Lung (tissue), 16 donors: ENCODE data around the gene MRTFA. TPM values are rescaled to one million over a fixed set of nuclear protein-coding genes. Genes with fewer than 3 reads are reported as not detected.

ENCODE experiments used
- ATAC-seq: fragments of 200-7000 bp; cut with Tn5 transposase; one replicate; pipeline ENCODE4 v1.9.1; 2020; ENCODE audit warnings: moderate number of reproducible peaks; ENCODE audit not compliant: insufficient read depth, low FRiP score
- DNase-seq, 3 donors: peaks; one replicate each; pipeline ENCODE4 v3.0.0-alpha.2; 2013 to 2017
- H3K27ac ChIP-seq, 2 donors: one replicate each; pipeline ENCODE4 v1.5.1; 2013; ENCODE audit warnings: mild to moderate bottlenecking in 2 of 2, moderate library complexity in 2 of 2, control low read depth in 1 of 2, inconsistent platforms in 1 of 2, low read depth in 1 of 2, low read length in 1 of 2
- H3K27me3 ChIP-seq, 3 donors: one replicate each; pipeline ENCODE4 v1.5.1; 2013; ENCODE audit warnings: low read length in 2 of 3; ENCODE audit not compliant: control insufficient read depth in 3 of 3, insufficient read depth in 3 of 3
- H3K36me3 ChIP-seq, 4 donors: one replicate each; pipeline ENCODE4 v1.5.1; 2013; ENCODE audit warnings: low read length in 4 of 4, mild to moderate bottlenecking in 1 of 4, moderate library complexity in 1 of 4; ENCODE audit not compliant: control insufficient read depth in 4 of 4, insufficient read depth in 4 of 4
- H3K4me1 ChIP-seq, 5 donors: one replicate each; pipeline ENCODE4 v1.5.1; 2013; ENCODE audit warnings: low read length in 5 of 5, mild to moderate bottlenecking in 2 of 5, moderate library complexity in 1 of 5; ENCODE audit not compliant: control insufficient read depth in 5 of 5, insufficient read depth in 5 of 5
- H3K4me3 ChIP-seq: one replicate; pipeline ENCODE4 v1.5.1; 2013; ENCODE audit warnings: mild to moderate bottlenecking, control low read depth, moderate library complexity
- H3K9ac ChIP-seq, 2 donors: one replicate each; pipeline ENCODE4 v1.5.1; 2013; ENCODE audit warnings: low read length in 2 of 2, control low read depth in 1 of 2; ENCODE audit not compliant: insufficient read depth in 1 of 2
- H3K9me3 ChIP-seq, 4 donors: one replicate each; pipeline ENCODE4 v1.5.1; 2013; ENCODE audit warnings: low read length in 3 of 4, mild to moderate bottlenecking in 1 of 4, moderate library complexity in 1 of 4; ENCODE audit not compliant: control insufficient read depth in 4 of 4, insufficient read depth in 3 of 4
- CTCF ChIP-seq: IDR thresholded peaks from 2 replicates; pipeline ENCODE4 v1.5.1; 2012; ENCODE audit warnings: mild to moderate bottlenecking; ENCODE audit errors: control extremely low read depth, extremely low read depth
- WGBS, 2 donors: extraction: QIAGEN DNeasy Blood & Tissue Kit; methylation state at CpG; one replicate each; pipeline ENCODE4 v1.1.7; 2013; 5-methylcytosine and 5-hydroxymethylcytosine counted together
- long read RNA-seq, 5 donors: transcript quantifications; one replicate each; lab custom pipeline, GENCODE V29; 2026
- polyA plus RNA-seq, 2 donors: library from polyadenylated mRNA; stranded (reverse); fragments of 200-250 nt; gene quantifications; one replicate each; pipeline ENCODE4 v1.2.1, GENCODE V29; 2013
- total RNA-seq, 2 donors: library from RNA; depleted of rRNA in 1 of 2; stranded (reverse); fragments of >200 nt in 1 of 2; gene quantifications; one replicate each; pipeline ENCODE4 v1.2.1, GENCODE V29; 2014 to 2021
- donor health status: control.
- donor health status: control.
- donor health status: Bipolar disorder and iron deficiency.
- donor health status: healthy.
- donor health status: DM: yes; HTN: yes; CAD: no.

Gene MRTFA
- total RNA-seq = 10 to 100 TPM; 49.1 to 64.0 TPM
- polyA plus RNA-seq = 10 to 100 TPM; 26.3 to 31.1 TPM
- long read RNA-seq, donor 1, partial matches to known transcripts = 6 of 6 reads
- long read RNA-seq, donor 1, other reads (novel, unspliced or antisense) = 0 of 6 reads
- long read RNA-seq, donor 2 = 0 reads
- long read RNA-seq, donor 3 = 0 reads
- long read RNA-seq, donor 4, partial matches to known transcripts = 0 of 1 reads
- long read RNA-seq, donor 4, other reads (novel, unspliced or antisense) = 0 of 1 reads
- long read RNA-seq, donor 5 = 0 reads

- peak within 1 kb of the TSS; percentile 79 to 91 for H3K9ac ChIP-seq
- H3K27ac ChIP-seq = peak within 1 kb of the TSS; percentile 96
- no peaks in the 10 kb centered on the region for H3K27me3 ChIP-seq
- ATAC-seq = peak; percentile 97
- 0% methylated on average over 70 to 82 of the region's 82 CpGs for WGBS, 2 donors
- H3K4me3 ChIP-seq = peak within 1 kb of the TSS; percentile 90
- DNase-seq = peak; percentile 100
- H3K36me3 ChIP-seq = no peaks in the 10 kb centered on the region
- no peak for TF ChIP-seq CTCF
- H3K4me1 ChIP-seq = peaks cover 0 to 25% (median 9%) of the 10 kb centered on the region in 5 donors
- H3K9me3 ChIP-seq = no peaks in the 10 kb centered on the region
Observed at GRCh38 chr22:40636380-40637182, at the start of gene MRTFA. TSS of gene MRTFA (minus strand) at chr22:40636719.

DNA sequence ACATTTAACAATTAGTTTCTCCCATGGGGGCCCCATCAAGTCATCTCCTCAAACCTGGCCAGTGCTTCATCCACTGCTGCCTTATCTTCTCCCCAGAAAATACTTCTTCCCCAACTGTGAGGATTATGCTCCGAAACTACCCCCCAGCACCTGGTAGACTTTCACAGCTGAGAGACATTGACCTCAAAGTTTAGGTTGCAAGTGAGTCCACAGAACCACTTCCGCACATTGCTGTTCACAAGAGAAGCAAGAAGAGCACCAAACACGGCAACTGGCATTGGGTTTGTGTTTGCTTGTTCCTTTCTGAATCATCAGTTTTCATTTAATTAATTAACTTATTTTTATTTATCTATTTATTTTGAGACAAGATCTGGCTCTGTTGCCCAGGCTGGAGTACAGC lies 48.9 kb upstream of the MRTFA start:
- no peak for ATAC-seq
- no peak overlapping the region for H3K4me3 ChIP-seq
- H3K9ac ChIP-seq = no peak overlapping the region
- H3K9me3 ChIP-seq = no peaks in the 10 kb centered on the region
- no peaks in the 10 kb centered on the region for H3K36me3 ChIP-seq
- no peak for DNase-seq
- peaks cover 0 to 5% (median 4%) of the 10 kb centered on the region in 3 donors for H3K27me3 ChIP-seq
- no peak overlapping the region for H3K27ac ChIP-seq
- 95% methylated on average over 3 of the region's 3 CpGs for WGBS, 2 donors
- no peak for TF ChIP-seq CTCF
- peaks cover 0 to 5% (median 3%) of the 10 kb centered on the region in 5 donors for H3K4me1 ChIP-seq

GRCh38 chr22:40684728-40685127 lies 48.2 kb upstream of the MRTFA start:
- peaks cover 0 to 5% (median 5%) of the 10 kb centered on the region in 3 donors for H3K27me3 ChIP-seq
- no peak overlapping the region for H3K27ac ChIP-seq
- no peaks in the 10 kb centered on the region for H3K9me3 ChIP-seq
- 52 to 55% methylated on average over 9 of the region's 9 CpGs for WGBS, 2 donors
- H3K9ac ChIP-seq = no peak overlapping the region
- H3K36me3 ChIP-seq = no peaks in the 10 kb centered on the region
- H3K4me1 ChIP-seq = peaks cover 4 to 10% (median 5%) of the 10 kb centered on the region in 5 donors
- no peak for DNase-seq
- ATAC-seq = no peak
- no peak for TF ChIP-seq CTCF
- no peak overlapping the region for H3K4me3 ChIP-seq
